Thyroid gland (tissue), 4 donors: ENCODE measurements around the gene GH2.
"Not testable (repeated sequence)": the region's sequence is repeated elsewhere in the genome, so short reads cannot be mapped to it uniquely, and the experiment has no call there.

ENCODE experiments used
- CTCF ChIP-seq, 6 experiments: fragments of 200-600 bp in 3 of 6; fragments of 450-650 bp in 3 of 6; sonication (generic) in 3 of 6; IDR thresholded peaks; one replicate each; pipeline ENCODE4 v1.5.1; 2016 to 2019; ENCODE audit warnings: antibody characterized with exemption in 6 of 6, mild to moderate bottlenecking in 2 of 6, inconsistent platforms in 1 of 6, moderate library complexity in 1 of 6
- POLR2A ChIP-seq, 2 donors: fragments of 450-650 bp; IDR thresholded peaks; one replicate each; pipeline ENCODE4 v1.6.1; 2017; ENCODE audit warnings: antibody characterized with exemption in 2 of 2, mild to moderate bottlenecking in 2 of 2, moderate library complexity in 1 of 2

GRCh38 chr17:63920779-63921178, 39.0 kb upstream of the GH2 start:
- TF ChIP-seq CTCF, POLR2A (IDR thresholded peaks at IDR 0.05): not testable (repeated sequence)
